GF-D8 (cell line): Measurements from ENCODE around the gene SLPI.

Source experiments
- DNase-seq: peaks from one replicate; lab custom pipeline; 2025; lab: John Stamatoyannopoulos, UW

The SLPI gene

GRCh38 chr20:45254383-45255262 lies at the start of gene SLPI:
Gene SLPI (minus strand): TSS chr20:45254564. CDS start chr20:45254543, 21 bp downstream.
- peak; percentile 70 for DNase-seq

GRCh38 chr20:45303586-45304463 lies 49.5 kb upstream of the SLPI start:
- DNase-seq: no peak

- DNase-seq: no peak
These were observed 47.5 kb upstream of the SLPI start for GRCh38 chr20:45301824-45302271.

GRCh38 chr20:45300961-45301360 lies 46.6 kb upstream of the SLPI start:
- DNase-seq: no peak

- DNase-seq: no peak
These were observed 45.4 kb upstream of the SLPI start for GRCh38 chr20:45299786-45300185.

GRCh38 chr20:45297786-45298497 lies 43.6 kb upstream of the SLPI start:
- no peak for DNase-seq

GRCh38 chr20:45294659-45295058 lies 40.3 kb upstream of the SLPI start:
- DNase-seq: no peak

- DNase-seq: no peak
These were observed 39.6 kb upstream of the SLPI start for GRCh38 chr20:45294003-45294368.

- DNase-seq: no peak
These were observed 39.0 kb upstream of the SLPI start for GRCh38 chr20:45293041-45294002.

GRCh38 chr20:45292343-45292742 lies 38.0 kb upstream of the SLPI start:
- DNase-seq: no peak

- DNase-seq: no peak
These were observed 37.2 kb upstream of the SLPI start for GRCh38 chr20:45291526-45291925.

GRCh38 chr20:45290677-45291355 lies 36.5 kb upstream of the SLPI start:
- DNase-seq: peak; percentile 32

- no peak for DNase-seq
These were observed 35.7 kb upstream of the SLPI start for GRCh38 chr20:45289942-45290676.

GRCh38 chr20:45288860-45289259 lies 34.5 kb upstream of the SLPI start:
- DNase-seq: no peak

GRCh38 chr20:45288376-45288775 lies 34.0 kb upstream of the SLPI start:
- no peak for DNase-seq

- no peak for DNase-seq
These were observed 29.2 kb upstream of the SLPI start for GRCh38 chr20:45283551-45284057.

GRCh38 chr20:45282700-45283550 lies 28.6 kb upstream of the SLPI start:
- no peak for DNase-seq

GRCh38 chr20:45279992-45280391 lies 25.6 kb upstream of the SLPI start:
- DNase-seq: no peak

- no peak for DNase-seq
These were observed 21.0 kb upstream of the SLPI start for GRCh38 chr20:45275338-45275737.
